Measurements from ENCODE around the gene NKAIN4.

DNA sequence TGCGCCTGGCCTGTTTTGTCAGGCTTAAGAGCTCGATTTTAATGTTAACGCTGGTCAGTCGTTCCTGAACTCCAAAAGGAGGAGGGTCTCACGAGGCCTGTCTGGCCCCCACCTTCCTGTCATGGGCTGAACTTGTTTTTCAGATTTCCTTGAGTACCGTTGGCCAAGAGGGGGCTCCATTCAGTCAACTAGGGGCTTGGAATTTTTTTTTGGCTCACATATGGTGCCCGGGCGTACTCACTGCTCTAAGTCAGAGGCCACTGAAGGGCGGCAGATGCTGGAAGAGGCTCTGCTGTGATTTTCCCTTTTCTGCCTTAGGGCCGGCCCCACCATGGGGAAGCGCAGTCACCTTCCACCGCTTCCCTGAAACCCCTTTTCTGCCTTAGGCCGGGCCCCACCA, 25.5 kb downstream of the NKAIN4 start:
- TF ChIP-seq ZNF274 (IDR thresholded peaks at IDR 0.05; ENCODE audit: low read depth, low read length) = no peak
- no peak for TF ChIP-seq YY1 (IDR thresholded peaks at IDR 0.05; ENCODE audit: insufficient read depth, insufficient read length)
- TF ChIP-seq SUZ12 (IDR thresholded peaks at IDR 0.05; ENCODE audit: extremely low read depth, insufficient read depth, insufficient read length) = no peak

All from NT2/D1 (cell line).